Stomach smooth muscle (tissue), 2 donors: Measurements from ENCODE around the gene C9orf153.

Experiments used
- H3K27ac ChIP-seq: one replicate; pipeline ENCODE4 v1.7.0; 2013; ENCODE audit warnings: mild to moderate bottlenecking, low read length, inconsistent platforms
- H3K27me3 ChIP-seq, 2 donors: one replicate each; pipeline ENCODE4 v1.7.0; 2013; ENCODE audit warnings: low read length in 2 of 2; ENCODE audit not compliant: insufficient read depth in 2 of 2, control insufficient read depth in 1 of 2
- H3K36me3 ChIP-seq, 2 donors: one replicate each; pipeline ENCODE4 v1.7.0; 2013; ENCODE audit warnings: low read length in 2 of 2; ENCODE audit not compliant: control insufficient read depth in 2 of 2, insufficient read depth in 2 of 2
- H3K4me1 ChIP-seq: one replicate; pipeline ENCODE4 v1.7.0; 2013; ENCODE audit warnings: low read length; ENCODE audit not compliant: control insufficient read depth, insufficient read depth
- H3K4me3 ChIP-seq, 2 donors: one replicate each; pipeline ENCODE4 v1.7.0; 2013; ENCODE audit warnings: low read length in 2 of 2
- H3K9ac ChIP-seq, 2 donors: one replicate each; pipeline ENCODE4 v1.7.0; 2013; ENCODE audit warnings: low read length in 2 of 2, mild to moderate bottlenecking in 1 of 2
- H3K9me3 ChIP-seq, 2 donors: one replicate each; pipeline ENCODE4 v1.7.0; 2013; ENCODE audit warnings: low read length in 2 of 2; ENCODE audit not compliant: control insufficient read depth in 2 of 2
- donor health status: healthy.
- donor health status: Pancreatic carcinoma.

The C9orf153 gene

DNA sequence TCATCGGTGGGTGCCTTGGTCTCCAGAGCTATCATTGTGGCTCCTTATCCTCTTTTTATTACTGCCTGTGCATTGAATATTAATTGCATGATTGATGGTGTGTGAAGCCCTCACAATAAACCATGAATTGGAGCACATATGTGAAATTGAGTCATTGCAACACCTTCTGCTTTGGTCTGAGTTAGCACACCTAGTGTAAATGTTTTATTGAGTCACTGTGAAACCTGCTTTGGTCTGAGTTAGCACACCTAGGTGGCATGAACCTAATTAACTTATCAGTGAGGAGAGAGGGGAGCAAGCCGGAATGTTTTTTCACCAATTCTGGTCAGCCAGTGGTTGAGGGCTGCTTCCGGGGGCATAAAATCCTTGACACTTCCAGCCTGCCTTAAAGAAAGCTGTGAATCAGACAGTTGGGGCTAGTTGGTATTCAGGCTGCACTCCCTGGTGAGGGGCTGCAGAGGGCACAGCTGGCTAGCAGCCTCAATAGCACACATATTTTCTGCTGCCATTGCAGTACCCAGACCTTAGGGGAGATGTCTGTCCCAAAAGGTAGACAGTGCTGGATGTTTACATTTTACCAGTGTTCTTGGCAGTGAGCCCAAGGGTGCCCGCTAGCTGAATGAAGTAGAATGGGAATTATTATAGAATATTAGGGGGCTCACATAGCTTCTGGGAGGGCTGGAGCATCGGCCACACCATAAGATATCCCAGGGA is 83.6 kb downstream of the C9orf153 start:
- Histone ChIP-seq H3K9me3 (no peaks in the 10 kb centered on the region), H3K36me3 (no peaks in the 10 kb centered on the region), H3K27me3 (no peaks in the 10 kb centered on the region), H3K4me3 (no peak overlapping the region), H3K27ac (no peak overlapping the region), H3K4me1 (no peaks in the 10 kb centered on the region), H3K9ac (no peak overlapping the region)

DNA sequence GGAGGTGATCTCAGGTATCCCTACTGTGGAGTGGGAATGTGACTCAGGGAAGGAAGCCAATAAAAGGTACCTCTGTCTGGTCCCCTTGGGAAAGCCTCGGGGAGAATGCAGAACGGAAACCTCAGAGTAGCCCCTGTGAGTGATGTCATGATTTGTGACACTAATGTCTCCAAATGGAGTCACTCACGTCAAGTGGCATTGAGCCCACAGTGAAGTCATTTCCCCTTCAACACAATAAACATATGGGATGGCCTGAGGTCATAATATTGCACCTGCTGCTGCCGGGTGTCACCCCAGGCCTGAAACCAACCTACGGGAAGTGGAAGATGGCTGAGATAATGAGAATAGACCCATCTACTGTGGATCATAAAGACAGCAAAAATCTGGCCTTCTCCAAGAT is 84.2 kb downstream of the C9orf153 start:
- Histone ChIP-seq H3K36me3 (no peaks in the 10 kb centered on the region), H3K9ac (no peak overlapping the region), H3K4me3 (no peak overlapping the region), H3K27ac (no peak overlapping the region), H3K4me1 (no peaks in the 10 kb centered on the region), H3K27me3 (no peaks in the 10 kb centered on the region), H3K9me3 (no peaks in the 10 kb centered on the region)
